ENCODE data around the gene UBE2I. TPM values are rescaled to one million over a fixed set of nuclear protein-coding genes. Genes with fewer than 3 reads are reported as not detected.

The UBE2I gene
- total RNA-seq, 1 experiment from 2014 or later = 229 TPM

GRCh38 chr16:1324286-1324826, 14.9 kb downstream of the UBE2I start:
- no peak for TF ChIP-seq CREM (CRISPR knock-in tag; IDR thresholded peaks at IDR 0.05)
- no peak for TF ChIP-seq CREB1 (CRISPR knock-in tag; IDR thresholded peaks at IDR 0.05)
- no peak for TF ChIP-seq GRHL2 (CRISPR knock-in tag; IDR thresholded peaks at IDR 0.05; ENCODE audit: insufficient replicate concordance, severe bottlenecking)
- TF ChIP-seq SMAD3 (CRISPR knock-in tag; IDR thresholded peaks at IDR 0.05; ENCODE audit: borderline replicate concordance) = no peak
- TF ChIP-seq ZNF396 (CRISPR knock-in tag; IDR thresholded peaks at IDR 0.05; ENCODE audit: borderline replicate concordance) = no peak
- no peak for TF ChIP-seq HMGXB4 (CRISPR knock-in tag; IDR thresholded peaks at IDR 0.05)
- TF ChIP-seq, protein P1, sequence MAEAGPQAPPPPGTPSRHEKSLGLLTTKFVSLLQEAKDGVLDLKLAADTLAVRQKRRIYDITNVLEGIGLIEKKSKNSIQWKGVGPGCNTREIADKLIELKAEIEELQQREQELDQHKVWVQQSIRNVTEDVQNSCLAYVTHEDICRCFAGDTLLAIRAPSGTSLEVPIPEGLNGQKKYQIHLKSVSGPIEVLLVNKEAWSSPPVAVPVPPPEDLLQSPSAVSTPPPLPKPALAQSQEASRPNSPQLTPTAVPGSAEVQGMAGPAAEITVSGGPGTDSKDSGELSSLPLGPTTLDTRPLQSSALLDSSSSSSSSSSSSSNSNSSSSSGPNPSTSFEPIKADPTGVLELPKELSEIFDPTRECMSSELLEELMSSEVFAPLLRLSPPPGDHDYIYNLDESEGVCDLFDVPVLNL (CRISPR knock-in tag; IDR thresholded peaks at IDR 0.05; ENCODE audit: borderline replicate concordance, low read depth) = no peak
- TF ChIP-seq AFF4 (CRISPR knock-in tag; IDR thresholded peaks at IDR 0.05; ENCODE audit: borderline replicate concordance) = no peak
- TF ChIP-seq, protein P2, sequence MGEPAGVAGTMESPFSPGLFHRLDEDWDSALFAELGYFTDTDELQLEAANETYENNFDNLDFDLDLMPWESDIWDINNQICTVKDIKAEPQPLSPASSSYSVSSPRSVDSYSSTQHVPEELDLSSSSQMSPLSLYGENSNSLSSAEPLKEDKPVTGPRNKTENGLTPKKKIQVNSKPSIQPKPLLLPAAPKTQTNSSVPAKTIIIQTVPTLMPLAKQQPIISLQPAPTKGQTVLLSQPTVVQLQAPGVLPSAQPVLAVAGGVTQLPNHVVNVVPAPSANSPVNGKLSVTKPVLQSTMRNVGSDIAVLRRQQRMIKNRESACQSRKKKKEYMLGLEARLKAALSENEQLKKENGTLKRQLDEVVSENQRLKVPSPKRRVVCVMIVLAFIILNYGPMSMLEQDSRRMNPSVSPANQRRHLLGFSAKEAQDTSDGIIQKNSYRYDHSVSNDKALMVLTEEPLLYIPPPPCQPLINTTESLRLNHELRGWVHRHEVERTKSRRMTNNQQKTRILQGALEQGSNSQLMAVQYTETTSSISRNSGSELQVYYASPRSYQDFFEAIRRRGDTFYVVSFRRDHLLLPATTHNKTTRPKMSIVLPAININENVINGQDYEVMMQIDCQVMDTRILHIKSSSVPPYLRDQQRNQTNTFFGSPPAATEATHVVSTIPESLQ (CRISPR knock-in tag; IDR thresholded peaks at IDR 0.05) = no peak
- TF ChIP-seq, protein P3, sequence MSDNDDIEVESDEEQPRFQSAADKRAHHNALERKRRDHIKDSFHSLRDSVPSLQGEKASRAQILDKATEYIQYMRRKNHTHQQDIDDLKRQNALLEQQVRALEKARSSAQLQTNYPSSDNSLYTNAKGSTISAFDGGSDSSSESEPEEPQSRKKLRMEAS (CRISPR knock-in tag; IDR thresholded peaks at IDR 0.05) = no peak
- no peak for TF ChIP-seq OVOL2 (CRISPR knock-in tag; IDR thresholded peaks at IDR 0.05; ENCODE audit: borderline replicate concordance)
- no peak for TF ChIP-seq ZNF532 (CRISPR knock-in tag; IDR thresholded peaks at IDR 0.05; ENCODE audit: borderline replicate concordance)
- no peak for TF ChIP-seq ZNF317 (CRISPR knock-in tag; IDR thresholded peaks at IDR 0.05; ENCODE audit: borderline replicate concordance, low read depth)
- no peak for TF ChIP-seq ELF4 (CRISPR knock-in tag; IDR thresholded peaks at IDR 0.05; ENCODE audit: low read depth)
- no peaks in the 10 kb centered on the region for H3K27me3 Mint-ChIP-seq (ENCODE audit: low read depth)
- peaks cover 28% of the 10 kb centered on the region for H3K36me3 Mint-ChIP-seq
- H3K27ac Mint-ChIP-seq = no peak overlapping the region; the same call in none of the 2 replicates
- no peaks in the 10 kb centered on the region for H3K9me3 Mint-ChIP-seq
- CTCF ChIA-PET = interaction anchor here (0.7 to 3.3 kb wide), 3 partner anchors 15 to 35 kb away, joined by 3 to 15 read pairs (median 5); partner anchors contain the start of gene UBE2I
- no peak overlapping the region for H3K4me3 Mint-ChIP-seq
- POLR2A ChIA-PET = no interaction called here
- no peak; the same call in 1 of the 2 replicates for ATAC-seq
- peaks cover 5% of the 10 kb centered on the region; the same call in 1 of the 2 replicates for H3K4me1 Mint-ChIP-seq
- no peak for DNase-seq (ENCODE audit: low spot score)

Data from WTC11 (cell line).